Fibroblast of lung (primary cell): ENCODE results near the gene HOXB7. TPM values are rescaled to one million over a fixed set of nuclear protein-coding genes. Genes with fewer than 3 reads are reported as not detected.

Experiments
- DNase-seq, 2 donors: peaks; one replicate each; pipeline versions ENCODE4 v3.0.0 to v3.0.0-alpha.2; 2010; ENCODE audit warnings: low read depth in 2 of 2
- H2AFZ ChIP-seq: 2 replicates; pipeline ENCODE4 v1.5.1; 2012; ENCODE audit warnings: low read length, control low read depth, inconsistent platforms
- H3K27ac ChIP-seq: 2 replicates; pipeline ENCODE4 v1.5.1; 2011; ENCODE audit warnings: low read length, control low read depth; ENCODE audit not compliant: insufficient read depth
- H3K27me3 ChIP-seq: 2 replicates; pipeline ENCODE4 v1.5.1; 2011; ENCODE audit warnings: mild to moderate bottlenecking, low read length; ENCODE audit not compliant: control insufficient read depth, insufficient read depth
- H3K36me3 ChIP-seq: 2 replicates; pipeline ENCODE4 v1.5.1; 2011; ENCODE audit warnings: low read length; ENCODE audit not compliant: control insufficient read depth, insufficient read depth
- H3K4me1 ChIP-seq: 2 replicates; pipeline ENCODE4 v1.5.1; 2011; ENCODE audit warnings: low read length; ENCODE audit not compliant: control insufficient read depth, insufficient read depth; ENCODE audit errors: extremely low read depth
- H3K4me2 ChIP-seq: 2 replicates; pipeline ENCODE4 v1.5.1; 2011; ENCODE audit warnings: low read length, control low read depth; ENCODE audit not compliant: insufficient read depth; ENCODE audit errors: extremely low read depth
- H3K4me3 ChIP-seq, 4 experiments: fragments of 200-600 bp in 1 of 4; sonication (generic) in 1 of 4; replicated peaks in 1 of 4; 2 replicates each; pipeline ENCODE4 v1.5.1; 2011 to 2016; ENCODE audit warnings: low read length in 4 of 4, low read depth in 3 of 4, mild to moderate bottlenecking in 3 of 4, control low read depth in 2 of 4, inconsistent platforms in 1 of 4, mixed read lengths in 1 of 4; ENCODE audit not compliant: insufficient read depth in 1 of 4; ENCODE audit errors: control extremely low read depth in 1 of 4
- H3K79me2 ChIP-seq: 2 replicates; pipeline ENCODE4 v1.5.1; 2012; ENCODE audit warnings: mild to moderate bottlenecking, low read length, inconsistent platforms; ENCODE audit not compliant: control insufficient read depth, insufficient read depth
- H3K9ac ChIP-seq: 2 replicates; pipeline ENCODE4 v1.5.1; 2011; ENCODE audit warnings: mild to moderate bottlenecking, low read length, control low read depth; ENCODE audit not compliant: insufficient read depth
- H3K9me3 ChIP-seq: 2 replicates; pipeline ENCODE4 v1.5.1; 2012; ENCODE audit warnings: low read depth, low read length; ENCODE audit not compliant: control insufficient read depth, insufficient read depth
- H4K20me1 ChIP-seq: 2 replicates; pipeline ENCODE4 v1.5.1; 2011; ENCODE audit warnings: low read length; ENCODE audit not compliant: control insufficient read depth, insufficient read depth; ENCODE audit errors: extremely low read depth
- EZH2 ChIP-seq: IDR thresholded peaks from 2 replicates; pipeline ENCODE4 v1.5.1; 2012; ENCODE audit warnings: low read length, control low read depth, mild to moderate bottlenecking; ENCODE audit errors: missing control alignments
- polyA plus RNA-seq, 2 donors: library from polyadenylated mRNA; depleted of rRNA in 1 of 2; stranded (reverse) in 1 of 2; unstranded in 1 of 2; fragments of >200 nt; gene quantifications; 2 replicates each; pipeline ENCODE4 v1.2.1, GENCODE V29; 2011 to 2012; ENCODE audit warnings: missing spikeins in 1 of 2
- total RNA-seq: library from RNA; depleted of rRNA; stranded (reverse); fragments of >200 nt; gene quantifications from 2 replicates; pipeline ENCODE4 v1.2.1, GENCODE V29; 2014
- TF ChIP-seq, protein P1 (sequence below), 2 donors: IDR thresholded peaks in 1 of 2; conservative IDR thresholded peaks in 1 of 2; 1 replicate in 1 of 2; 2 replicates in 1 of 2; pipeline ENCODE4 v1.5.1; 2011 to 2012; ENCODE audit warnings: low read length in 2 of 2, control low read depth in 1 of 2, inconsistent platforms in 1 of 2, low read depth in 1 of 2, mild to moderate bottlenecking in 1 of 2

Gene HOXB7
- total and polyA plus RNA-seq, 2 donors (not counting 1 experiment from before 2014, with no cell fraction given): 7.4 to 12.7 TPM

DNA sequence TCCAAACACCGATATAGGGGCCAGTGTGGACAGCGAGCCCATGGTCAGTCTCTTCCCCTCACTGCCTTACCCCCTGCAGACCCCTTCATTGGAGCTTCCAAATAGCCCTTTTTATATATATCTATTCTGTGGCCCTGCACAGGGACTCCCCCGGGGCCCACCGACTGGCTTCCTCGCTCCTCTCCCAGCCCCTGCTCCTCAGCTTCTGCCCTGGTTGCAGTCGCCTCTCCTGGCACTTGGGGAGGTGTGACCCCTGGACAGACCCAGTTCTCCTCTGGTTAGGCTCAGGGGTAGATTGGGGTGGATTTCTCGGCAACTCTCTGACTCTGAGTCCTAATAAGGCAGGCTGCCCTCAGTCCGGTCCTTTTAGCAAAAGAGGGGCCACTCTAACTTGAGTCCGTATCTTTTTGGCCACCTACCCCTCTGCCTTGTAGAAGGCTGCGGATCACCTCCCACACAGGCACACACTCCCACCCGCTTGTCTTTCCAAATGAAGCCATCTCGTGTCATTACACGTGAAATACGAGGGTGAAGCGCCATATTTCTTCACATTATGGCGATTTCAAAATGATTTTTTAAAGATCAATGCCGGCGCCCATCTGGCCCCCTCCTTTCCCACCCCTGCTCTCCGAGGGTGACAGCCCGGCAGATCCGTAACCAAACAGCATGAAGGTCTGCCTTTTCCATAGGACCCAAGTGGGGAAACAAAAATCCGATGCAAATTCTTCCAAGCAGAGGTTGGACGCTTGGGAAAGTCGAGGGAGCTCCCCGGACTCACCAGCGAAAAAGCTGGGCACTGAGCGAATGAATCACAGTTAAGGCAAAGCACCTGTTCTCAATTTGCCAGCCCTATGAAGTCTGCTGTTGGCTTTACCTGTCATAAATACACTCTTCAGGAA, 17.1 kb upstream of the HOXB7 start:
- Histone ChIP-seq H3K9ac (no peak overlapping the region), H4K20me1 (peaks cover 2% of the 10 kb centered on the region), H3K4me1 (peaks cover 4% of the 10 kb centered on the region), H3K79me2 (no peaks in the 10 kb centered on the region), H2AFZ (no peak overlapping the region), H3K4me2 (no peak overlapping the region), H3K4me3 (no peak overlapping the region), H3K27ac (no peak overlapping the region), H3K9me3 (no peaks in the 10 kb centered on the region), H3K27me3 (peaks cover 99% of the 10 kb centered on the region), H3K36me3 (no peaks in the 10 kb centered on the region)
- TF ChIP-seq, protein P1, sequence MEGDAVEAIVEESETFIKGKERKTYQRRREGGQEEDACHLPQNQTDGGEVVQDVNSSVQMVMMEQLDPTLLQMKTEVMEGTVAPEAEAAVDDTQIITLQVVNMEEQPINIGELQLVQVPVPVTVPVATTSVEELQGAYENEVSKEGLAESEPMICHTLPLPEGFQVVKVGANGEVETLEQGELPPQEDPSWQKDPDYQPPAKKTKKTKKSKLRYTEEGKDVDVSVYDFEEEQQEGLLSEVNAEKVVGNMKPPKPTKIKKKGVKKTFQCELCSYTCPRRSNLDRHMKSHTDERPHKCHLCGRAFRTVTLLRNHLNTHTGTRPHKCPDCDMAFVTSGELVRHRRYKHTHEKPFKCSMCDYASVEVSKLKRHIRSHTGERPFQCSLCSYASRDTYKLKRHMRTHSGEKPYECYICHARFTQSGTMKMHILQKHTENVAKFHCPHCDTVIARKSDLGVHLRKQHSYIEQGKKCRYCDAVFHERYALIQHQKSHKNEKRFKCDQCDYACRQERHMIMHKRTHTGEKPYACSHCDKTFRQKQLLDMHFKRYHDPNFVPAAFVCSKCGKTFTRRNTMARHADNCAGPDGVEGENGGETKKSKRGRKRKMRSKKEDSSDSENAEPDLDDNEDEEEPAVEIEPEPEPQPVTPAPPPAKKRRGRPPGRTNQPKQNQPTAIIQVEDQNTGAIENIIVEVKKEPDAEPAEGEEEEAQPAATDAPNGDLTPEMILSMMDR (conservative IDR thresholded peaks at IDR 0.05 in 1 of 2, IDR thresholded peaks at IDR 0.05 in 1 of 2; ENCODE audit: low read depth in 1 of 2, low read length in 2 of 2): no peak
- peak; percentile 29 for TF ChIP-seq EZH2
- no peak for DNase-seq

DNA sequence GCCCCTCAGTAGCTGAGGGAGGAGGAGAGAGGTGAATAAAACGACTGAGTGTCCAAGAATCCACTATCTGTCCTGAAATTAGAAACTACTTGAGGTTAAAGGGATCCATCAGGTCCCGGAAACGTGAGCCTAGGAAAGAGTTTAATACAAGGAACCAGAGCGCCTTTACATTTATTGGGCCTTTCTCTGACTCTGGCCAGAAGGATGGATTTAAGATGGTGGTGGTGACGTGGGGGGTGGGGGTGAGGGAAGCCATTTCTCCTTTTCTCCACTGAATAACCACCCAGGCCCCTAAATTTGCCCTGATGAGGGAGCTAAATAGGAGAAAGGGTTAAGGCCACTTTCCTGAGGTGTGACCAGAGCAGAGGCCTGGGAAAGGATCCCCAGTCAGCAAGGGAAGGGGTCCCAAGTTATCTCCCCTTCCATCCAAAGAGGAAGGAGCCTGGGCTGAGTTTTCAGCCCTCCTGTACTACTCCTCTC, 16.3 kb upstream of the HOXB7 start:
- Histone ChIP-seq H3K27ac (no peak overlapping the region), H3K27me3 (peaks cover 99% of the 10 kb centered on the region), H3K79me2 (no peaks in the 10 kb centered on the region), H2AFZ (no peak overlapping the region), H3K9ac (no peak overlapping the region), H3K36me3 (no peaks in the 10 kb centered on the region), H3K9me3 (no peaks in the 10 kb centered on the region), H3K4me2 (no peak overlapping the region), H4K20me1 (peaks cover 2% of the 10 kb centered on the region), H3K4me1 (peaks cover 4% of the 10 kb centered on the region), H3K4me3 (no peak overlapping the region)
- DNase-seq: no peak
- TF ChIP-seq, protein P1 (conservative IDR thresholded peaks at IDR 0.05 in 1 of 2, IDR thresholded peaks at IDR 0.05 in 1 of 2; ENCODE audit: low read depth in 1 of 2, low read length in 2 of 2): no peak
- TF ChIP-seq EZH2: peak; percentile 49

DNA sequence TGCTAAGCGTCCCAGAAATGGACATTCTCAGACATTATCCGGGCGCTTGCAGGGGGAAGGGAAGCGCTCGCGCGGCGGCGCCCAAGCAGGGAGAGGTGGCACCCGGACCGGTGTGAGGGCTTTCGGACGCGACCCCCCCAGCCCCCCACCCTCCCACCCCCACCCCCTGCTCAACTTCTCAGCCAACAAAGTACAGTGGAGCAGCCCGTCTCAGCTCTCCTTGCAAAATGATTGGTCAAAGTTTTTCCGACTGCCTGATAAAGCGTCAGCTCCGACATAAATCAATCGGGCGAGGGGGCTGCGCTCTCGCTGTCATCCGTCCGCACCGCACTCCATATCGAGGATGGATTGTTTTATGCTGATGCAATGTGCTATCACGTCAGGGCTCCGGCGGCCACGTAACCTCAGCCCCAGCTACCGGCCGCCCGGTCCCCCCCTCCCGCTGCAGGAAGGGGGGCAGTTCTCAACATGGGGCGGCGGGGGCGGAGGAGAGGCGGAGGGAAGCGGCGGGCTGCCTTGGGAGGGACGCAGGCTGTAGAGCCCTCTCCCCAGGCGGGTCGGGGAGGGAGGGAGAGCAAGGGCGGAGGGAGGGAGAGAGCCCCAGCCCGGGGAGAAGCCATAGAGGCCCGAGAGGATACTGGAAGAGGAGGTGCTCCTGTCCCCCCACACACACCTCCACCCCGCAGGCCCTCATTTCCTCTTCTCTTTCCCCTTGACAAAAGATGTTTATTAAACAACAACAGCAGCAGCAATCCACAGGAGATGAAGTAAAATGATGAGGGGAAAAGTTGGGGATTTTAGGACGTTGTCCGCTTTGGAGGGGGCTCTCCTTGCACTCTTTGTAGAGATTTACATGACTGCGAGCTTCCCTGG, 15.7 kb upstream of the HOXB7 start, which contains the start of gene HOXB9:
Gene HOXB9 (minus strand): TSS at position 114 of the 873 bp plus-strand sequence. CDS start 89 bp downstream, at position 25.
- Histone ChIP-seq H3K4me3 (peak within 1 kb of the TSS; percentile 27 to 48 (median 34)), H3K9me3 (no peaks in the 10 kb centered on the region), H3K36me3 (no peaks in the 10 kb centered on the region), H4K20me1 (peaks cover 2% of the 10 kb centered on the region), H3K27ac (no peak within 1 kb of the TSS), H3K27me3 (peaks cover 99% of the 10 kb centered on the region), H3K79me2 (no peaks in the 10 kb centered on the region), H3K9ac (no peak within 1 kb of the TSS), H2AFZ (no peak within 1 kb of the TSS), H3K4me1 (peaks cover 4% of the 10 kb centered on the region), H3K4me2 (peak within 1 kb of the TSS; percentile 84)
- DNase-seq: peak in 1 of 2 donors; percentile 15
- TF ChIP-seq, protein P1 (conservative IDR thresholded peaks at IDR 0.05 in 1 of 2, IDR thresholded peaks at IDR 0.05 in 1 of 2; ENCODE audit: low read depth in 1 of 2, low read length in 2 of 2): no peak
- peak; percentile 84 for TF ChIP-seq EZH2
